OCI-LY1 (cell line): ENCODE data around the gene AMY1C.
"Not testable (repeated sequence)": the region's sequence is repeated elsewhere in the genome, so short reads cannot be mapped to it uniquely, and the experiment has no call there.

ENCODE experiments used
- CTCF ChIP-seq: fragments of 200-600 bp; sonication (generic), shearing (Covaris generic); IDR thresholded peaks from 2 replicates; pipeline ENCODE4 v1.5.1; 2017; ENCODE audit warnings: mild to moderate bottlenecking, antibody characterized with exemption, low read length, moderate library complexity, mixed read lengths
- EZH2 ChIP-seq: fragments of 200-600 bp; sonication (generic), shearing (Covaris generic); IDR thresholded peaks from 2 replicates; pipeline ENCODE4 v1.8.0; 2017; ENCODE audit warnings: borderline replicate concordance, mixed run types, mild to moderate bottlenecking, antibody characterized with exemption, low read length, moderate library complexity, mixed read lengths

GRCh38 chr1:103735334-103735733 lies 14.4 kb upstream of the AMY1C start:
- not testable (repeated sequence) for TF ChIP-seq CTCF, EZH2
